GM23338 (cell line): ENCODE measurements around the gene SPATC1L.

Source experiments
- CREB1 ChIP-seq: fragments of 250-450 bp; sonication (Bioruptor Pico); IDR thresholded peaks from 2 replicates; pipeline ENCODE4 v1.5.0; 2020; ENCODE audit warnings: low read depth, mild to moderate bottlenecking, moderate library complexity
- CTCF ChIP-seq, 2 experiments: fragments of 200-600 bp in 1 of 2; sonication (generic) in 1 of 2; conservative IDR thresholded peaks; 2 replicates each; pipeline versions ENCODE4 v1.5.1 to v1.6.1; 2016 to 2017; ENCODE audit warnings: antibody characterized with exemption in 2 of 2, low read depth in 2 of 2, mild to moderate bottlenecking in 2 of 2, moderate library complexity in 1 of 2
- ETS1 ChIP-seq: IDR thresholded peaks from 2 replicates; pipeline ENCODE4 v1.6.1; 2016; ENCODE audit warnings: antibody characterized with exemption
- EZH2 ChIP-seq: fragments of 200-600 bp; sonication (generic); IDR thresholded peaks from one replicate; pipeline ENCODE4 v1.8.0; 2017; ENCODE audit warnings: antibody characterized with exemption, mild to moderate bottlenecking, low read depth; ENCODE audit not compliant: unreplicated experiment
- EZH2phosphoT487 ChIP-seq: fragments of 200-600 bp; sonication (generic); IDR thresholded peaks from one replicate; pipeline ENCODE4 v1.8.1; 2018; ENCODE audit warnings: antibody characterized with exemption; ENCODE audit not compliant: unreplicated experiment
- JUNB ChIP-seq: IDR thresholded peaks from one replicate; pipeline ENCODE4 v1.6.1; 2016; ENCODE audit warnings: antibody characterized with exemption; ENCODE audit not compliant: unreplicated experiment
- NANOG ChIP-seq: IDR thresholded peaks from 2 replicates; pipeline ENCODE4 v1.6.1; 2016; ENCODE audit warnings: antibody characterized with exemption, borderline replicate concordance
- POLR2AphosphoS5 ChIP-seq: IDR thresholded peaks from 2 replicates; pipeline ENCODE4 v1.6.1; 2016; ENCODE audit warnings: antibody characterized with exemption, low read depth
- REST ChIP-seq: IDR thresholded peaks from one replicate; pipeline ENCODE4 v1.6.1; 2018; ENCODE audit warnings: antibody characterized with exemption; ENCODE audit not compliant: unreplicated experiment
- STAT1 ChIP-seq: IDR thresholded peaks from one replicate; pipeline ENCODE4 v1.6.1; 2016; ENCODE audit warnings: antibody characterized with exemption; ENCODE audit not compliant: unreplicated experiment
- ZNF114 ChIP-seq: fragments of 250-450 bp; sonication (Bioruptor Pico); IDR thresholded peaks from 2 replicates; pipeline ENCODE4 v1.5.0; 2020; ENCODE audit warnings: mild to moderate bottlenecking, moderate library complexity
- ZNF331 ChIP-seq: fragments of 250-450 bp; sonication (Bioruptor Pico); IDR thresholded peaks from 2 replicates; pipeline ENCODE4 v1.5.0; 2020; ENCODE audit warnings: low read depth, mild to moderate bottlenecking, moderate library complexity

GRCh38 chr21:46195595-46196195 is 11.4 kb upstream of the SPATC1L start:
- no peak for TF ChIP-seq EZH2phosphoT487
- no peak for TF ChIP-seq CTCF (conservative IDR thresholded peaks at IDR 0.05; ENCODE audit: low read depth in 2 of 2)
- TF ChIP-seq POLR2AphosphoS5: no peak
- TF ChIP-seq CREB1 (CRISPR knock-in tag): no peak
- no peak for TF ChIP-seq REST
- no peak for TF ChIP-seq EZH2
- no peak for TF ChIP-seq STAT1
- no peak for TF ChIP-seq JUNB
- TF ChIP-seq ZNF331 (CRISPR knock-in tag): no peak
- TF ChIP-seq ETS1: no peak
- TF ChIP-seq NANOG: no peak
- TF ChIP-seq ZNF114 (CRISPR knock-in tag): no peak
